T follicular helper cell (primary cell): ENCODE measurements around the gene RTCA.
A peak's percentile ranks its signal among the peaks of the same experiment; 100 is the strongest.
"Not testable (repeated sequence)": the region's sequence is repeated elsewhere in the genome, so short reads cannot be mapped to it uniquely, and the experiment has no call there.

Source experiments
- DNase-seq: peaks from one replicate; pipeline ENCODE4 v3.0.0-alpha.2; 2020; ENCODE audit warnings: low read depth
- total RNA-seq, 2 experiments: gene quantifications; one replicate each; lab custom pipeline; 2026; lab: John Stamatoyannopoulos, UW

RTCA gene
- total RNA-seq = 58.5 to 80.8 reads per million in 2 experiments

DNA sequence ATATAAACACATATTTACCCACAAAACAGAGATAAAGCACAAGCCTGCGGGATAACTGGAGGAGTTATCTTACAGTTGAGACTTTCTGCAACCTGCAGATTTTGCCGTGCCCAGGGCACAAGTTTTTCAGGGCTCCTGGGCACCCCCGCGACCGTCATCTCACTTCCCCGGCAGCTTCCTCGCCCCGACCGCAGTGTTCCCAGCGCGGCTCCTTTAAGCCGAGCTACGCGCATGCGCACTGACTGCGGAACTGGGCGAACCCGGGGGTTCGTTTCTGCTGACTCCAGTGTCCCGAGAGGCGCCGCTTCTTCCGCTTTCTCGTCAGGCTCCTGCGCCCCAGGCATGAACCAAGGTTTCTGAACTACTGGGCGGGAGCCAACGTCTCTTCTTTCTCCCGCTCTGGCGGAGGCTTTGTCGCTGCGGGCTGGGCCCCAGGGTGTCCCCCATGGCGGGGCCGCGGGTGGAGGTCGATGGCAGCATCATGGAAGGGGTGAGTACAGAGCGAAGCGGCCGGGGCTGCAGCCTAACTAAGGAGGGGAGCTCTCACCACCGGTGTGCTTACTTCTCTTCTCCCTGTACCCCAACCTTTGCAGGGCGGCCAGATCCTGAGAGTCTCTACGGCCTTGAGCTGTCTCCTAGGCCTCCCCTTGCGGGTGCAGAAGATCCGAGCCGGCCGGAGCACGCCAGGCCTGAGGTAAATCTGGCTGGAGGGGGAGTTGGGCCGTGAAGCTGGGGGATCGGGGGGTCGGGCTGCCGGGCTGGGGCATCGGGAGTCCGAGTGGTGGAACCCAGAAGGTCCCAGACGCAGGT, at the start of gene RTCA:
Gene RTCA (plus strand): TSS at position 286 of the 810 bp plus-strand sequence. CDS start 160 bp downstream, at position 446.
- DNase-seq = peak; percentile 94

DNA sequence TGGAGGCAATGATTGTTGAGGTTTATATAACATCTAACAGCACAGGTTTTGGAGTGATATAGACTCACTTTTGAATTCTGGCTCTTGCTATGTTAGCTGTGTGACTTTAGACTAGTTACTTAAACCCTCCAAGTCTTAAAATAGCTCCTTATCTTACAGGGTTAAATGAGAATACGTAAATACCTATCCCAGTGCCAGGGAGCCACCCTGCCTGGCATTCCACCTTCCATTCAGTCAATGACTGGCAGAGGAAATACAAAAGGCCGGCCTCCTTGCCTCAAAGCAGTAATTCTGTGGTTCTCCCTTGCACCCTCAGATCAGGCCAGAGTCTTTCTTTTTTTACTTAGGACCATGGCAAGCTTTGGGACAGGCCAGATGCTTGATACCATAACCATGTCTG, 48.2 kb upstream of the RTCA start:
- DNase-seq = no peak

DNA sequence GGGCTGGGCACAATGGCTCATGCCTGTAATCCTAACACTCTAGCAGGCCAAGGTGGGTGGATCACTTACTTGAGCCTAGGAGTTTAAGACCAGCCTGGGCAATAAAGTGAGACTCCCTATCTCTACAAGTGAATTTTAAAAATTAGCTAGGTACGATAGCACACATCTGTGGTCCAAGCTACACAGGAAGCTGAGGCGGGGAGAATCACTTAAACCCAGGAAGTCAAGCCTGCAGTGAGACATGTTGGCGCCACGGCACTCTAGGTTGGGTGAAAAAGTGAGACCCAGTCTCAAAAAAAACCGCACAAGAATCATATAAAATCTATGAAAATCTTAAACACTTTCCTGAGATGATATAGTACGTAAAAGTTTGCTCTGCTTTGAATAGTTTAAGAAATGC, 46.6 kb upstream of the RTCA start:
- DNase-seq = no peak

DNA sequence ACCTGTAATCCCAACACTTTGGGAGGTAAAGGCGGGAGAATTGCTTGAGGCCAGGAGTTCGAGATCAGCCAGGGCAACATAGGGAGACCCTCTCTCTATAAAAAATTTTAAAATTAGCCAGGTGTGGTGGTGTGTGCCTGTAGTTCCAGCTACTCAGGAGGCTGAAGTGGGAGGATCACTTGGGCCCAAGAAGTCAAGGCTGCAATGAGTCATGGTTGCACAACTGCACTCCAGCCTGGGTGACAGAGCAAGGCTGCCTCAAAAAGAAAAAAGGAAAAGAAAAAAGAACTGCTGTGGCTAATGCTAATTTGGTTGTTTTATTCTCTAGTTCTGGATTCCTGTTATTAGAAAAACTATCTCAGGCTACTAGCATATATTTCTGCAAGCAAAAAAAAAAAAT, 46.1 kb upstream of the RTCA start:
- DNase-seq = no peak

DNA sequence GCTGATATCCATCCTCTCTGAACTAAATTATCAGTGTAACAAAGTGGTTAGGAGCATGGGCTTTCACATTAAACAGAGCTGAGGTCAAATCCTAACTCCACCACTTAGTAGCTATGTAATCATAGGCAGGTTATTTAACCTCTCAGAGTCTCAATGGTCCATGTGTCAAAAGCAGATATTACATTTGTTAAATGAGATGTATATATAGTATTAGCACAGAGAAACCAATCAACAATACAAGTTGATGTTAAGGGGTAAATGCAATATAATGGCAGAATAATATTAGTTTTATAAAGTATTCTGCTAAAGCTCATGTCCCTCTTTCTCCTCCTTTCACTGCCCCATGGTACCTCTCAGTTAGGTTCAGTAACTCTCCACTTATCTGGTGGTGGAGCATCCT, 43.6 kb upstream of the RTCA start:
- DNase-seq = no peak

DNA sequence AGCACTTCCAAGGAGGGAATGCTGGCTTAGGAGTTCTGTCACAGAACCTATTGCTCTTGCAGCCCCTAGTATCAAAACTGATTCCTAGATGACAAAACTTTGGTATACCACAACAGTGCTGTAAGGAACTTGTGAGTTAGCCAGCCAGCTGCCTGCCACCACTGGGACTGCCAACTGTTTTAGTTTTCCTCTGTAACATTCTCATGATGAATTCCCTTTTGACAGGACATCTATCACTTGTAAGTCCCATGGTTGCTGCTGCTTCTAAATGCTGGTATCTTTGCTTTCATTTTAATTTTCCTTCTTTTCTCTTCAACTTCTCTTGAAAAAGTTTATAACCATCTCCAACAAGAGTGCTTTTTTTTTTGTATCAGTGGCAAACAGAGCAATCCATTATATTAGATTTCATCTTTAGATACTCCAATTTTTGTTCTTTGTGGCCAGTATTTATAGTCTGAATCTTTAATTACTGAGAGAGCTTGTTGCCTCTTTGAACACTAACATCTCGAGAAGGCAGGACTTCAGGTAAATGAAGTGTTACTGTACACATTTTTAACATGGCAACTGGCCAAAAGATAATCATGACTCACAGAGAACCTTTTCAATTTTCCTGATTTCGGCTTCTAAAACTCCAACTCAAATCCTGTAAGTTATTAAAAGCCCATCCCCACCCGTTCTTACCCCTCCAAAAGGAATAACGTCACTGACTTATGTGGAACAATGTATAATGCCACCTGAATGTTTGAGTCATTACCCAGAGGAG, 36.2 kb upstream of the RTCA start:
- no peak for DNase-seq

DNA sequence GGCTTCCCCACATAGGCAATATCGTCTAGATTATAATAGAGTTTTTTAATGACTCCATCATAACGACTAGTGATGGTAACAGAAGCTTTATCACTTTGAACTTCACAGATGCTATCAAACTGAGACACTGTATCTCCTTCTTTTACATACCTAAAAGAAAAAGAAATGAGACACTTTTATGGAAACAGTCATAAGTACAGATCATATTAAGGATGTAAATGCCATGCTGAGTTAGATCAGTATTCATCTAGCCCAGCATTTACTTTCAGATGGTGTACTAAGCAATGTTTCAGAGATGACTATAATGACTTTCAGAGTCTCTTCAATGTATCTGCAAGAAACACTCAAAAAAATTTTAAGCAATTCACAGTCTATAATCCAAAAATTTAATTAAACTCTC, 35.3 kb upstream of the RTCA start:
- DNase-seq = no peak

DNA sequence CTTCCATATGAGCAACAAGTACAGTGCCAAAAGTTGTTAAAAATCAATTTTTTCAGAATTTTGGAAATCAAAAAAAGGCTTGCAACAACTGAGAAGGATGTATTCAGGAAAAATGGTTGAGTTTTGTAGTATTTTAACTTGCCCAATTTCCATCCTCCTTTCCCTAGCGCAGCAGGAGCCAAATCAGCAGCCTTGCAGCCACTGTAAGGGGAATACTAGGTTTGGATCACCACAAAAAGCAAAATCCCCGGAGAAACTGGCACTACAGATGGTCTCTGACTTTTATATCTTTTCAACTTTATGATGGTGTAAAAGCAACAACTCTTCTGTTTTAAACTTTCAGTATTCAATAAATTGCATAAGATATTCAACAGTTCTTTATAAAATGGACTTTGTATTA, 34.3 kb upstream of the RTCA start:
- DNase-seq = no peak

DNA sequence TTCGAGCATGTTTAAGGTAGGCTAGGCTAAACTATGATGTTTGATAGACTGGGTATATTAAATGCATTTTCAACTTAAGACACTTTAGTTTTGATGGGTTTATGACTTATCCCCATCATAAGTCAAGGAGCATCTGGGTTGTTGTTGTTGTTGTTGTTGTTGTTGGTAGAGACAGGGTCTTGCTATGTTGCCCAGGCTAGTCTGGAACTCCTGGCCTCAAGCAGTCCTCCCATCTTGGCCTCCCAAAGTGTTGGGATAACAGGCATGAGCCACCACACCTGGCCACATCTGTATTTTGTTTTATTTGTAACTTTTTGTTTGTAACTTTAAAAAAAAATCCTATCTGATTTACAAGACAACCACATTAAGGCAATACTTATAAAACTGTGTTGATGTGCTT, 33.9 kb upstream of the RTCA start:
- DNase-seq = no peak

DNA sequence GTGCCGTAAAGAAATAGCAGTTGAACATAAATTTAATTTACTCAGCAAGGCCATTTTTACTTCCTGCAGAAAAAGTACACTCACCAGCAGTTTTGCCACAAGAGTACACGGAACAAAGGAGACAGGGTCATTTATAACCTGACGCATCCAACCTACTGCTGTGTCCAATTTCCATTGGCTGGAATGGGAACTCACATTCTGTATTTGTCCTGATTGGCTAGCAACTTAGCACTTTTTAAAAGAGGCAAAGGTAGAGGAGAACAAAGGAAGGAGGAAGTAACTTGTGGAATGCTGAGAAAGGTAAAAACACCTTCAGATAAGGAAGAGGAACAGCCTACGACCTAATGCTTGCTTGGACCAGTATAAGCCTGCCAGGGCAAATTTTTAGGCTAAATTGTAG, 32.5 kb upstream of the RTCA start:
- DNase-seq = not testable (repeated sequence)

DNA sequence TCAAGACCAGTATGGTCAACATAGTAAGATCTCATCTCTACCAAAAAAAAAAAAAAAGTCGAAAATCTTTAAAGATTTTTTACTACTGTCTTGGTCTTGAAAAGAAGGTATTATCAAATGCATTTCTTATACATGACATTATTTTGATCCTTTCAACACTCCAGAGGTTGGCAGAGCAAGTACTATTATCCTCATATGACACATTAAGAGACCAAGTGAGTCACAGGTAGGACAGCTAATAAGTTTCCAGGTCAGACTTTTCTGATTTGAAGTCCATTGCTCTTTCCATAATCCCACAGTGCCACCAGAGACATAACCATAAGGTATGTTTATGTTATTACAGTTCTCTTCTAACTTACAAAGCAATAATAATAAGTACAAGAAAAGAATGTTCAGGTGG, 31.6 kb upstream of the RTCA start:
- no peak for DNase-seq

DNA sequence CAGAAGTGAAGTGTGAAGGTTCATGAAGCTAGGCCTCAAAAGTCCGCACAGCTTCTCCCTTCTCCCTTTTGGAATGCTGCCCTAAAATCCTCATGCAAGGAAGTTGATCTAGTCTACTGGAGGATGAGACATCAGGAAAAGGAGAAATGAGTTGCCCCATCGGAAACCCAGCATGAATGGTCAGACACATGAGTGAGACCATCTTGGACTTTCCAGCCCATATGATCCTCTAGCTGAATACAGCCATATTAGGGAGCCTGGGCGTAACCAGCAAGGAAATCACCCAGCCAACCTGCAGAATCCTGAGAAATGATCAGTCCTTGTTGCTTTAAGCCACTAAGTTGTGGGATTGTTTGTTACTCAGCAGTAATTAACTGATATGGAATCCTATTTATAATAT, 28.9 kb upstream of the RTCA start:
- DNase-seq = no peak

DNA sequence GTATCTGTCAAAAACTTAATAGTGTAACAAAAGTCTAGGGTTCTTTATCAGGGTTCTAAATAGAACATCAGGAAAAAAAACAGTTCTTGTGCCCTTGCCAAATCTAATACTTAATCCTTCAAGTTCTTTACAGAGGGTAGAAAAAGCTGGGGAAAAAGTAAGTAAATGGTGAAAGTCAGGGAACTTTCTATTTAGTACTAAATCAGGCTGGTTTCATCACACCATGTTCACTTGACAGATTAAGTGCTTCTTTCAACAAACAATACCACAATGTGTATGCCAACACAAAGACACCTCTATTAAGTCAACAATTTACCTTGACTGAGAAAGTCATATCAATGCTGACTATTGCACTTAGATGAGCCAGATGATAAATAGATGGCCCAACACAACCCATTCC, 26.1 kb upstream of the RTCA start:
- no peak for DNase-seq

DNA sequence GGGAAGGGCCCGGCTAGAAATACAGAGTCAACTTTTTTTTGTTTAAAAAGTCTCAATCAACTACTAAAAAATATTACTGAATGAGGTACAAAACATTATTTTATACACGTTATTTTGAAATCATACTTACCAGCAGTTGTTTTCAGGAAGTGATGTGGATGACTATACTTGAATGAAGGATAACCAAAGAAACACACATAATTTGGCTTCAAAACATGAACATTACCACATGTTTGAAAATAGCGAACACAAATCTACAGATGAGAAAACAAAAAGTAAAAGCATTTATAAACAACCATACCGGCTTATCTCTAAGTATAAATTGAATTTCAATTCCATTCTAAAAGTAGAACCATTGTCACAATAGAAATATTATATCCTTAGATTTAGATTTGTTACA, 25.4 kb upstream of the RTCA start:
- no peak for DNase-seq

DNA sequence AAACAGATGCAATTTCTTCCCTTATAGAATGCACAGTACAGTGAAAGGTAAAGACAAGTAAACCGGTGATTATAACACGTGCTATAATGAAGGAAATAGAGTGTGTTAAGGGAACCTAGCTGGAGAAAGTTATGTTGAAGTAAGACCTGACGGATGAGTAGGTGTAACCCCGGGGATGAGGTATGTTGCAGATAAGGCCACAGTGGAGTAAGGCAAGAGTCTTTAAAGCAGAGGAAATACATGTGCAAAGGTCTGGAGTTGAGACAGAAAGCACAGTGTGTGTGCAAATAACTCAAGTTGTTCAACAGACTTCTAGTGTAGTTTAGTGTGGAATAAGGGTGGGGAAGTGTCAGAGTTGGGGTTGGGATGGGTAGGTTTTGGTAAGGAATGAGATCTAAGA, 19.3 kb upstream of the RTCA start:
- DNase-seq = no peak

DNA sequence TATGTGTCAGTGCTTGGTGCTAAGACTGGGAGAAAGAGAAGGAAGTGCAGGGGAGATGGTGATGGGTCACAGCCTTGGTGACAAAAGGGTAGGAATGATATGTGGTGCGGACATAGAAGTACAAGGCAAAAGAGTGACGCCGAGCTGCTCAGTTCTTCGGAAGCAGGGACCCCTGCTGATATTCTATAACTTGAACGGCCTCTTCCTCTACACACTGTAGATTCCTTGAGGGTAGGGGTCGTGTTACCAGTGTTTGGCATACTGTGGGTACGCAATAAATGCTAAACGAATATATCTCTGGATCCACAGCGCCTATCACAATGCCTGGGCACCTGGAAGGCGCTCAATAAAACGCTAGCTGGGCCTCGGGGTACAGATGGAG, 16.9 kb upstream of the RTCA start:
- no peak for DNase-seq

DNA sequence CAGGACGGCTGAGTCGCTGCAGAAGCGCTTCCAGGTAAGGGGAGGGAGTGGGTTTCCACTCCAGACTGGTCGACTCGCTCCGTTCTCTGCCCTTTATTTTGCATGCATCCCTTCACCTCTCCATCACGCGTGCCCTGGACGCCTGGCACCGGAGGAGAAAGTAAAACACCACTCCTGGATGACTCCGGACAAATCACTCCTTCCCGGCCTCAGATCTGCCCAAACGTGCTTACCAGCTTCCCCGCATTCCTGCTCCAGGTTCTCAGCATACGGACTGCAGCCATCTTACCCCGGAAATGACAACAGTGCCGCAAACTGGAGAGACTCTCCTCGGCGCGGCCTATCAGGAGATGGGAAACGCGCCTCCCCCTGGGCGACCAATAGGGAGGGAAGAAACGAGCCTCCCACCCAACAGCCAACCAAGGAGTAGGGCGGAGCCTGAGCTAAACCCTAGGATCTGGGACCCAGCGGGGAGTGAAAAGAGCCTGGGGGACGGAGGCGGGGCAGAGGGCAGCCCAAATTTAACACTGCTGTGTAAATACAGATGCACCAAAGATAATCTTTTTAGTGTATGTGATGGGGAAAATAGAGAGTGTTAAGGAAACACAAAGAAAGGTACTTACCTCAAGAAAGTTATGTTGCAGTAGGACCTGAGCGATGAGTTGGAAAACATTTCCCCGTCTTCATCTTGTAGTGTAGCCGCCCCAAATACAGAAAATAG, 16.3 kb upstream of the RTCA start, which contains the start of gene DBT:
Gene DBT (minus strand): TSS at position 298 of the 721 bp plus-strand sequence. CDS start 14 bp downstream, at position 284.
- DNase-seq = peak; percentile 88

DNA sequence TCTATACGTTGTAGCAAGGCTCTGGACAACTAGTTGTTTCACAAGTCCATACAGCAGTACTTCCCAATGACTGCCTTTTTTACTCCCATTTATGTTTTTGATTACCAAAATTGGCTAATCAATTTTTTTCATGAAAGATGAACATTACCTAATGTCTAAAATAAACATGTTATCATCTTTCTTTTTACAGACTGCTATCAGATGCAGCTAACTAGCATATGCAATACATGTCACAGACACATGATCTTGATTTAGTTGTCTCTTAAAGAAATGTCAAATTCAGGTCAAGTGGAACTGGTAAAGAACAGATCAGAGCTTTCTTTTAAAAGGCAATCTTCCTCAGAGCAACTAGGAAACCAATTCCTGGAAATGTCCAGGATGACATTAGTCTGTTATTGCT, 15.8 kb upstream of the RTCA start:
- no peak for DNase-seq

DNA sequence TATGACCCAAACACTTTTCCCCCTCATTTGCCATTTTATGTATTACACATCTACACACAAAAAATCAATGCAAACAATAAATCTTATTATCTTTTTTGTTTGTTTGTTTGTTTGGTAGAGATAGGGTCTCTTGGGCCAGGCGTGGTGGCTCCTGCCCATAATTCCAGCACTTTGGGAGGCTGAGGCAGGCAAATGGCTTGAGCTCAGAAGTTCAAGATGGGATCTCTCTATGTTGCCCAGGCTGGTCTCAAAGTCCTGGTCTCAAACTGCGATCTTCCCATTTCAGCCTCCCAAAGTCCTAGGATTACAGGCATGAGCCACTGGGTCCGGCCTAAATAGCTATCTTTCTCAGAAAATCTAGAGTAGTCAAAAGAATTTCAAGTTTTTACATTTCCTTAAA, 15.2 kb upstream of the RTCA start:
- no peak for DNase-seq

DNA sequence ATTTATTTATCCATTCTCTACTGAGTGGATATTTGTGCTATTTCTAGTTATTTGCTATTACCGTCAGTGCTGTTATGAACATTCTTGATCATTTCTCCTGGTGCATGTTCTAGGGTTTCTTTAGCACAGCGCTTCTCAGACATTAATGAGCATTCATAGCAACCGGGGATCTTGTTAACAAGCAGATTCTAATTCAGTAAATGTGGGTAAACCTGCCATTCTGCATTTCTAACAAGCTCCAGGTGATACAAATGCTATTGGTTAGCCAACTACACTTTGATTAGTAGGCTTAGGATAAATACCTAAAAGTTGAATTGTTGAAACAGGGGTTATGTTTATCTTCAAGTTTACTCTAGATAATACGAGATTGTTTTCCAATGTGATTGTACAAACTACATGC, 13.1 kb upstream of the RTCA start:
- DNase-seq = no peak

DNA sequence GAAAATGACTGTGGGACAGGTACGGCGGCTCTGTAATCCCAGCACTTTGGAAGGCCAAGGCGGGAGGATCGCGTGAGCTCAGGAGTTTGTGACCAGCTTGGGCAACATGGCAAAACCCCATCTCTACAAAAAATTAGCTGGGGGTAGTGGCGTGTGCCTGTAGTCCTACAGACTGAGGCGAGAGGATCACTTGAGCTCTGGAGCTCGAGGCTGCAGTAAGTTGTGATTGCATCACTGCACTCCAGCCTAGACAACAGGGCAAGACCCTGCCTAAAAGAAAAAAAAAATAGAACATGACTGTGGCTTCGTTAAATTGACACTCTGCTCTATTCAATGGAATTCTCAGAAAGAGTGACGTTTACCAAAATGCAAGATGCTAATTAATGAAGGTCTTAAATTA, 12.5 kb upstream of the RTCA start:
- no peak for DNase-seq

DNA sequence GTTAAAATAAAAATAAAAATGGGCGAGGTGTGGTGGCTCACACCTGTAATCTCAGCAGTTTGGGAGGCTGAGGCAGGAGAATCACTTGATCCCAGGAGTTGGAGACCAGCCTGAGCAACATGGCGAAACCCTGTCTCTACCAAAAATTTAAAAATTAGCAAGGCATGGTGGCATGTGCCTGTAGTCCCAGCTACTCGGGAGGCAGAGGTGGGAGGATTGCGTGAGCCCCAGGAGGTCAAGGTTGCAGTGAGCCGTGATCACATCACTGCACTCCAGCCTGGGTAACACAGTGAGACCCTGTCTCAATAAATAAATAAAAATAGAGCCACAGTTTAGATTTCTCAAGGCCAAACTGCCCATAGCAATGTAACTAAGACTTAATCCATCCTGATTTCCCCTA, 9.7 kb upstream of the RTCA start:
- not testable (repeated sequence) for DNase-seq

DNA sequence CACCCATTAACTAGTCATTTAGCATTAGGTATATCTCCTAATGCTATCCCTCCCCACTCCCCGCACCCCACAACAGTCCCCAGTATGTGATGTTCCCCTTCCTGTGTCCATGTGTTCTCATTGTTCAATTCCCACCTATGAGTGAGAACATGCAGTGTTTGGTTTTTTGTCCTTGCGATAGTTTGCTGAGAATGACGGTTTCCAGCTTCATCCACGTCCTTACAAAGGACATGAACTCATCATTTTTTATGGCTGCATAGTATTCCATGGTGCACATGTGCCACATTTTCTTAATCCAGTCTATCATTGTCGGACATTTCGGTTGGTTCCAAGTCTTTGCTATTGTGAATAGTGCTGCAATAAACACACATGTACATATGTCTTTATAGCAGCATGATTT, 7.6 kb upstream of the RTCA start:
- not testable (repeated sequence) for DNase-seq
